ENCODE data around the gene EXO1.

The EXO1 gene

GRCh38 chr1:241899210-241899609 is 51.2 kb downstream of the EXO1 start:
- H3F3A ChIP-seq (ENCODE audit: insufficient read depth), result peaks cover 4% of the 10 kb centered on the region; the same call in 1 of the 2 replicates
- no peak overlapping the region for H3K4me2 ChIP-seq (ENCODE audit: low read depth, low read length, poor library complexity, severe bottlenecking)
- no peak overlapping the region for H3K4me3 ChIP-seq (ENCODE audit: insufficient read depth, low read length, poor library complexity, severe bottlenecking)
- H3K79me2 ChIP-seq (ENCODE audit: insufficient read depth, low read length), result no peaks in the 10 kb centered on the region
- no peak overlapping the region for H2AFZ ChIP-seq (ENCODE audit: low read depth, low read length, severe bottlenecking)
- TF ChIP-seq EZH2phosphoT487 (conservative IDR thresholded peaks at IDR 0.05; ENCODE audit: low read length) (no peak), CTCF (IDR thresholded peaks at IDR 0.05; ENCODE audit: insufficient read depth, low read length, poor library complexity, severe bottlenecking) (no peak)
- no peaks in the 10 kb centered on the region for H3K9me3 ChIP-seq (ENCODE audit: insufficient read depth, low read length)
- H3K27ac ChIP-seq (ENCODE audit: low read depth, low read length), result no peak overlapping the region
- H3K9ac ChIP-seq (ENCODE audit: low read length), result no peak overlapping the region
- no peaks in the 10 kb centered on the region for H3K36me3 ChIP-seq (ENCODE audit: low read length)
- no peaks in the 10 kb centered on the region for H3K9me2 ChIP-seq (replicated peaks; ENCODE audit: insufficient read depth, low read length)
- no peaks in the 10 kb centered on the region for H4K20me1 ChIP-seq (ENCODE audit: low read depth, low read length)
- no peaks in the 10 kb centered on the region for H3K27me3 ChIP-seq (ENCODE audit: low read length)

DNA sequence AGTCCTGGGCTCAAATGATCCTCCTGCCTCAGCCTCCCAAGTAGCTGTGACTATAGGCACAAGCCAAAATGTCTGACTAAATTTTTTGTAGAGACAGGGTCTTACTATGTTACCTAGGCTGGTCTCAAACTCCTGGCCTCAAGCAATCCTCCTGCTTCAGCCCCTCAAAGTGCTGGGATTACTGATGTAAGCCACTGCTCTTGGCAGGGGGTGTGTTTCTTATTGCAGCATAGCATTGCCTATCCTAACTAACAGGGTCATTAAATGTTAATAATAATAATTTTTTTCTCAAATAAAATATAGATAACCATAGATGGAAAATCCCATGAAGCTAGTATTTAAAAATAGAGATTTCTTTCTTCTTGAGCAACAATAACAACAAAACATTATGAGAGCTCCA is 52.4 kb downstream of the EXO1 start:
- Histone ChIP-seq H2AFZ (ENCODE audit: low read depth, low read length, severe bottlenecking) (no peak overlapping the region), H3K79me2 (ENCODE audit: insufficient read depth, low read length) (no peaks in the 10 kb centered on the region), H3K9me3 (ENCODE audit: insufficient read depth, low read length) (no peaks in the 10 kb centered on the region), H4K20me1 (ENCODE audit: low read depth, low read length) (no peaks in the 10 kb centered on the region), H3K27me3 (ENCODE audit: low read length) (no peaks in the 10 kb centered on the region), H3F3A (ENCODE audit: insufficient read depth) (no peaks in the 10 kb centered on the region), H3K27ac (ENCODE audit: low read depth, low read length) (no peak overlapping the region), H3K9ac (ENCODE audit: low read length) (no peak overlapping the region), H3K4me2 (ENCODE audit: low read depth, low read length, poor library complexity, severe bottlenecking) (no peak overlapping the region), H3K4me3 (ENCODE audit: insufficient read depth, low read length, poor library complexity, severe bottlenecking) (no peak overlapping the region), H3K9me2 (replicated peaks; ENCODE audit: insufficient read depth, low read length) (no peaks in the 10 kb centered on the region), H3K36me3 (ENCODE audit: low read length) (no peaks in the 10 kb centered on the region)
- TF ChIP-seq EZH2phosphoT487 (conservative IDR thresholded peaks at IDR 0.05; ENCODE audit: low read length) (no peak), CTCF (IDR thresholded peaks at IDR 0.05; ENCODE audit: insufficient read depth, low read length, poor library complexity, severe bottlenecking) (no peak)

DNA sequence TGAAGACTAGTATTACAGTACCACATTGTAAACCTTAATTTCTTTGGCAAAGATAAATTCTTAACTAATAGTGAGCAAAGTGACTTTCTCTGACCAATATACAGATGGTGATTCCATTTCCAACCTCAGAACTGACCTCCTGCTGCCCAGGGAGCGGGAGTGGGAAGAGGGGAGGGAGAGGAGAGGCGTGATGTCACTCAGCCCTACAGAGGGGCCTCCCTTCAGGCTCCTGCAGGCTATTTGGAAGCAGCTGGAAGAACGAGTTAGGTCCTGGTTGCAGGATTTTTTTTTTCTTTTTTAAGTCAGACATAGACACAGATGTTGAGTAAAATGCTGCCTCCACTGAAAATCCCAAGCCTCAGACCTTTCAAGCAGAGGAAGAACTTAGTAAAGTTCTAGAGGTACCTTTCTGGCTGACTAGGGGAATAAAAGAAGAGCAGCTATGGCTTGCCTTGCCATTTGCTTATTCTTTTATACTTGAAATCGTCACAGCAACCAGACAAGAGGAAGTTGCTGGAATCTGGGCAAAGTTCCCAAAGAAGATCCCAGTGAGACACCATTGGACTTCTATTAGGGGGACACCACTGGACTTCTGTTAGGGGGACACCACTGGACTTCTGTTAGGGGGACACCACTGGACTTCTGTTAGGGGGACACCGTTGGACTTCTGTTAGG is 54.5 kb downstream of the EXO1 start:
- Histone ChIP-seq H3K9me3 (ENCODE audit: insufficient read depth, low read length) (no peaks in the 10 kb centered on the region), H3K4me2 (ENCODE audit: low read depth, low read length, poor library complexity, severe bottlenecking) (no peak overlapping the region), H3K27me3 (ENCODE audit: low read length) (no peaks in the 10 kb centered on the region), H2AFZ (ENCODE audit: low read depth, low read length, severe bottlenecking) (no peak overlapping the region), H3K27ac (ENCODE audit: low read depth, low read length) (no peak overlapping the region), H3K36me3 (ENCODE audit: low read length) (no peaks in the 10 kb centered on the region), H3K9ac (ENCODE audit: low read length) (no peak overlapping the region), H3K4me3 (ENCODE audit: insufficient read depth, low read length, poor library complexity, severe bottlenecking) (no peak overlapping the region), H3K9me2 (replicated peaks; ENCODE audit: insufficient read depth, low read length) (no peaks in the 10 kb centered on the region), H3K79me2 (ENCODE audit: insufficient read depth, low read length) (no peaks in the 10 kb centered on the region), H3F3A (ENCODE audit: insufficient read depth) (no peaks in the 10 kb centered on the region), H4K20me1 (ENCODE audit: low read depth, low read length) (no peaks in the 10 kb centered on the region)
- no peak for TF ChIP-seq EZH2phosphoT487 (conservative IDR thresholded peaks at IDR 0.05; ENCODE audit: low read length)
- TF ChIP-seq CTCF (IDR thresholded peaks at IDR 0.05; ENCODE audit: insufficient read depth, low read length, poor library complexity, severe bottlenecking), result no peak

All from SU-DHL-6 (cell line).